Stimulated activated CD8-positive, alpha-beta memory T cell treated with anti-CD3 and anti-CD28 coated beads, Interleukin-4, amount 100 ng/mL, for 1 hour (primary cell): ENCODE results near the gene TAS1R1.

Experiments
- DNase-seq, 2 donors: peaks; one replicate each; pipeline ENCODE4 v3.0.0-alpha.2; 2020; ENCODE audit warnings: low read depth in 2 of 2, low spot score in 1 of 2

Gene TAS1R1

GRCh38 chr1:6628971-6629479 is 73.9 kb downstream of the TAS1R1 start:
- DNase-seq: no peak
